Right lobe of liver (tissue), 4 donors: ENCODE data around the gene EEFSEC.

Experiments used
- POLR2A ChIP-seq: fragments of 450-650 bp; IDR thresholded peaks from one replicate; pipeline ENCODE4 v1.6.1; 2017; ENCODE audit warnings: antibody characterized with exemption, mild to moderate bottlenecking
- TF ChIP-seq, protein P1 (sequence below), 4 donors: fragments of 200-600 bp in 3 of 4; fragments of 450-650 bp in 1 of 4; IDR thresholded peaks; one replicate each; pipeline versions ENCODE4 v1.5.1 to v1.8.0; 2016 to 2022; ENCODE audit warnings: antibody characterized with exemption in 4 of 4, mild to moderate bottlenecking in 2 of 4
- donor health status: DM: no; HTN: no; CAD: no.
- donor health status: DM: no; HTN: no; CAD: no.
- donor health status: DM: no; HTN: yes; CAD: no.

DNA sequence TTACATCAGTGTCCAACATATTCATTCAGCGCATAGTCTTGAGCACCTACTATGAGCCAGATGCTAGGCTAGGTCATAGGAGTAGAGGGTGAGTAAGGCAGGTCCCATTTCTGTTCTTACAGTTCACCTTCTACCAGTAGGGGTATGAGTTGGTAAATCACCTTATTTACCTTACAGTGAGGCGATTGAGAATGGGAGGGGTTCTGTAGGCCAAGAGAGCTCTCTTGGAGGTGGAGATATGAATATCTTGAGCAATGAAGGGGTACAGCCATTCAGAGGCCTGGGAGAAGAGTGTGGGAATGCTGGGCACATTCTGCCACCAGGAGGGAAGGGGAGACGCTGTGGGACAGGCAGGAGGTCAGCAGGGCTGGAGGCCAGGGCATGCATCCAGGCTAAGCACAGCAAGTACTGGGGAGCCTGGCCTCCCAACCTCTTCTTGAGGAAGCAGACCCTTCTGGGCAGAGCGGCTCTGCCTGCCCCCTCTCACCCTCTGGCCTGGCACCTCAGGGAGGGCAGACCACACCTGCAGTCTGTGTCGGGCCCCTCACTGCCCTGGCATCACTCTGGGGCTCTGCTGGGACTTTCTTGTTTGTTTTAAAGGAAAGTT is 123.4 kb downstream of the EEFSEC start:
- no peak for TF ChIP-seq POLR2A
- TF ChIP-seq, protein P1, sequence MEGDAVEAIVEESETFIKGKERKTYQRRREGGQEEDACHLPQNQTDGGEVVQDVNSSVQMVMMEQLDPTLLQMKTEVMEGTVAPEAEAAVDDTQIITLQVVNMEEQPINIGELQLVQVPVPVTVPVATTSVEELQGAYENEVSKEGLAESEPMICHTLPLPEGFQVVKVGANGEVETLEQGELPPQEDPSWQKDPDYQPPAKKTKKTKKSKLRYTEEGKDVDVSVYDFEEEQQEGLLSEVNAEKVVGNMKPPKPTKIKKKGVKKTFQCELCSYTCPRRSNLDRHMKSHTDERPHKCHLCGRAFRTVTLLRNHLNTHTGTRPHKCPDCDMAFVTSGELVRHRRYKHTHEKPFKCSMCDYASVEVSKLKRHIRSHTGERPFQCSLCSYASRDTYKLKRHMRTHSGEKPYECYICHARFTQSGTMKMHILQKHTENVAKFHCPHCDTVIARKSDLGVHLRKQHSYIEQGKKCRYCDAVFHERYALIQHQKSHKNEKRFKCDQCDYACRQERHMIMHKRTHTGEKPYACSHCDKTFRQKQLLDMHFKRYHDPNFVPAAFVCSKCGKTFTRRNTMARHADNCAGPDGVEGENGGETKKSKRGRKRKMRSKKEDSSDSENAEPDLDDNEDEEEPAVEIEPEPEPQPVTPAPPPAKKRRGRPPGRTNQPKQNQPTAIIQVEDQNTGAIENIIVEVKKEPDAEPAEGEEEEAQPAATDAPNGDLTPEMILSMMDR (IDR thresholded peaks at IDR 0.05): no peak
